ENCODE measurements around the gene FARP2. TPM values are rescaled to one million over a fixed set of nuclear protein-coding genes. Genes with fewer than 3 reads are reported as not detected.

FARP2 gene
- total and polyA plus RNA-seq, 2 of the 4 experiments (the other 2 are of a cell fraction) = 17.1 to 30.8 TPM

DNA sequence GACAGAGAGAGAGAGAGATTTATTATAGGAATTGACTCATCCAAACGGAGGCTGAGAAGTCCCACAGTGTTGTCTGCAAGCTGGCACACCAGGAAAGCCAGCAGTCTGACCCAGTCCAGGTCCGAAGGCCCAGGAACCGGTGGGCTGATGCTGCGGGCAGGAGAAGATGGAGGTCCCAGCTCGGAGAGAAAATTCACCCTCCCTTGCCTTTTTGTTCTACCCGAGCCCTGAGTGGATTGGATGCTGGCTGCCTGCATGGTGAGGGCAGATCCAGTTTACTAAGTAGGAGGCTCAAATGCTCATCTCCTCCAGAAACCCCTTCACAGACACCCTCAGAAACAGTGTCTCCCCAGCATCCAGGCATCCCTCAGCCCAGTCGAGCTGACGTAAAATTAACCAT is 174.5 kb downstream of the FARP2 start:
- Histone ChIP-seq H2AK5ac (ENCODE audit: low read depth, low read length) (no peak overlapping the region), H3K4me3 (ENCODE audit: insufficient read depth, low read depth, low read length) (no peak overlapping the region), H2BK20ac (ENCODE audit: low read depth, low read length) (no peak overlapping the region), H3K79me1 (ENCODE audit: low read depth in 1 of 2, low read length in 2 of 2) (no peaks in the 10 kb centered on the region), H2BK5ac (ENCODE audit: low read depth, low read length, poor library complexity, severe bottlenecking) (no peak overlapping the region), H3K9me1 (ENCODE audit: insufficient read depth, low read length) (no peaks in the 10 kb centered on the region), H3K4me2 (ENCODE audit: low read depth, low read length) (no peak overlapping the region), H3K56ac (ENCODE audit: extremely low read depth, insufficient read depth, low read length) (no peak overlapping the region), H2BK120ac (ENCODE audit: low read depth, low read length) (no peak overlapping the region), H3K14ac (replicated peaks; ENCODE audit: low read depth, low read length) (no peak overlapping the region), H2AK9ac (replicated peaks; ENCODE audit: low read depth, low read length, poor library complexity) (no peak overlapping the region), H3K18ac (ENCODE audit: low read depth, low read length) (no peak overlapping the region), H4K8ac (ENCODE audit: low read depth in 2 of 2, low read length in 2 of 2) (no peak overlapping the region), H3K23ac (ENCODE audit: low read depth, low read length) (no peak overlapping the region), H3K9ac (ENCODE audit: low read depth, low read length) (no peak overlapping the region), H3K36me3 (ENCODE audit: control insufficient read depth, insufficient read depth, low read length) (no peaks in the 10 kb centered on the region), H2AFZ (replicated peaks; ENCODE audit: low read length, poor library complexity) (no peak overlapping the region), H3K4me1 (ENCODE audit: control insufficient read depth, insufficient read depth, low read length) (no peaks in the 10 kb centered on the region), H4K91ac (ENCODE audit: insufficient read depth, low read depth, low read length) (no peak overlapping the region), H4K5ac (ENCODE audit: low read depth, low read length) (no peak overlapping the region), H2BK15ac (ENCODE audit: low read depth, low read length) (no peak overlapping the region), H3K27me3 (ENCODE audit: control insufficient read depth, insufficient read depth, low read length) (peaks cover 20% of the 10 kb centered on the region), H3K4ac (ENCODE audit: low read depth, low read length) (no peak overlapping the region), H3K9me3 (ENCODE audit: control insufficient read depth, insufficient read depth, low read length) (no peaks in the 10 kb centered on the region), H3K27ac (ENCODE audit: insufficient read depth, low read length) (no peak overlapping the region), H4K20me1 (ENCODE audit: insufficient read depth, low read length) (no peaks in the 10 kb centered on the region)
- POLR2A ChIA-PET (ENCODE audit: unreplicated experiment) = no interaction called here
- dilution Hi-C loops (cut with HindIII; ENCODE audit: low sequenced_read_pairs, unreplicated experiment) (no loop called here), in situ Hi-C loops (cut with MboI; ENCODE audit: low sequenced_read_pairs) (no loop called here), intact Hi-C loops (cut with micrococcal nuclease) (no loop called here)
- DNase-seq = no peak
- ATAC-seq (ENCODE audit: low read depth) = no peak
- CTCF ChIA-PET = no interaction called here
- BruUV-seq (replicated peaks) = no TSS peak
- TF ChIP-seq, protein P1, sequence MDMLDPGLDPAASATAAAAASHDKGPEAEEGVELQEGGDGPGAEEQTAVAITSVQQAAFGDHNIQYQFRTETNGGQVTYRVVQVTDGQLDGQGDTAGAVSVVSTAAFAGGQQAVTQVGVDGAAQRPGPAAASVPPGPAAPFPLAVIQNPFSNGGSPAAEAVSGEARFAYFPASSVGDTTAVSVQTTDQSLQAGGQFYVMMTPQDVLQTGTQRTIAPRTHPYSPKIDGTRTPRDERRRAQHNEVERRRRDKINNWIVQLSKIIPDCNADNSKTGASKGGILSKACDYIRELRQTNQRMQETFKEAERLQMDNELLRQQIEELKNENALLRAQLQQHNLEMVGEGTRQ (IDR thresholded peaks at IDR 0.05; ENCODE audit: low read depth, low read length) = no peak
- TF ChIP-seq, protein P2, sequence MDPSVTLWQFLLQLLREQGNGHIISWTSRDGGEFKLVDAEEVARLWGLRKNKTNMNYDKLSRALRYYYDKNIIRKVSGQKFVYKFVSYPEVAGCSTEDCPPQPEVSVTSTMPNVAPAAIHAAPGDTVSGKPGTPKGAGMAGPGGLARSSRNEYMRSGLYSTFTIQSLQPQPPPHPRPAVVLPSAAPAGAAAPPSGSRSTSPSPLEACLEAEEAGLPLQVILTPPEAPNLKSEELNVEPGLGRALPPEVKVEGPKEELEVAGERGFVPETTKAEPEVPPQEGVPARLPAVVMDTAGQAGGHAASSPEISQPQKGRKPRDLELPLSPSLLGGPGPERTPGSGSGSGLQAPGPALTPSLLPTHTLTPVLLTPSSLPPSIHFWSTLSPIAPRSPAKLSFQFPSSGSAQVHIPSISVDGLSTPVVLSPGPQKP (IDR thresholded peaks at IDR 0.05; ENCODE audit: borderline replicate concordance, low read depth, low read length) = no peak
- TF ChIP-seq MAZ (IDR thresholded peaks at IDR 0.05; ENCODE audit: borderline replicate concordance, low read depth, low read length) (no peak), MXI1 (IDR thresholded peaks at IDR 0.05; ENCODE audit: borderline replicate concordance, low read depth, low read length) (no peak), BHLHE40 (IDR thresholded peaks at IDR 0.05; ENCODE audit: low read depth, low read length) (no peak), FOS (IDR thresholded peaks at IDR 0.05; ENCODE audit: low read depth, low read length) (no peak), RFX5 (IDR thresholded peaks at IDR 0.05; ENCODE audit: low read depth, low read length) (no peak), MAFK (IDR thresholded peaks at IDR 0.05; ENCODE audit: low read depth, low read length) (no peak), RCOR1 (IDR thresholded peaks at IDR 0.05; ENCODE audit: insufficient replicate concordance, low read length) (no peak), POLR2A (IDR thresholded peaks at IDR 0.05; ENCODE audit: low read depth, low read length) (no peak), SMC3 (IDR thresholded peaks at IDR 0.05; ENCODE audit: low read depth, low read length) (no peak), RAD21 (IDR thresholded peaks at IDR 0.05; ENCODE audit: low read length) (no peak), CEBPB (IDR thresholded peaks at IDR 0.05; ENCODE audit: low read depth, low read length) (no peak), NFE2L2 (IDR thresholded peaks at IDR 0.05; ENCODE audit: low read depth, low read length) (no peak), CHD1 (IDR thresholded peaks at IDR 0.05; ENCODE audit: low read depth, low read length) (no peak)
- TF ChIP-seq, protein P3, sequence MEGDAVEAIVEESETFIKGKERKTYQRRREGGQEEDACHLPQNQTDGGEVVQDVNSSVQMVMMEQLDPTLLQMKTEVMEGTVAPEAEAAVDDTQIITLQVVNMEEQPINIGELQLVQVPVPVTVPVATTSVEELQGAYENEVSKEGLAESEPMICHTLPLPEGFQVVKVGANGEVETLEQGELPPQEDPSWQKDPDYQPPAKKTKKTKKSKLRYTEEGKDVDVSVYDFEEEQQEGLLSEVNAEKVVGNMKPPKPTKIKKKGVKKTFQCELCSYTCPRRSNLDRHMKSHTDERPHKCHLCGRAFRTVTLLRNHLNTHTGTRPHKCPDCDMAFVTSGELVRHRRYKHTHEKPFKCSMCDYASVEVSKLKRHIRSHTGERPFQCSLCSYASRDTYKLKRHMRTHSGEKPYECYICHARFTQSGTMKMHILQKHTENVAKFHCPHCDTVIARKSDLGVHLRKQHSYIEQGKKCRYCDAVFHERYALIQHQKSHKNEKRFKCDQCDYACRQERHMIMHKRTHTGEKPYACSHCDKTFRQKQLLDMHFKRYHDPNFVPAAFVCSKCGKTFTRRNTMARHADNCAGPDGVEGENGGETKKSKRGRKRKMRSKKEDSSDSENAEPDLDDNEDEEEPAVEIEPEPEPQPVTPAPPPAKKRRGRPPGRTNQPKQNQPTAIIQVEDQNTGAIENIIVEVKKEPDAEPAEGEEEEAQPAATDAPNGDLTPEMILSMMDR (conservative IDR thresholded peaks at IDR 0.05; ENCODE audit: low read depth, low read length) = no peak
- WGBS, 2 experiments (ENCODE audit: extremely low coverage in 2 of 2, insufficient read length in 1 of 2) = 80% methylated on average over 2 of the region's 8 CpGs; no CpG with 5 or more reads in 1 of the 2 experiments

Data from IMR-90 (cell line).